GOT3 (cell line): Measurements from ENCODE around the gene CHST9.

Source experiments
- DNase-seq: peaks from one replicate; lab custom pipeline; 2025; ENCODE audit warnings: mixed read lengths; lab: John Stamatoyannopoulos, UW

The CHST9 gene

GRCh38 chr18:26864658-26865057 lies 320.4 kb downstream of the CHST9 start:
- no peak for DNase-seq

- no peak for DNase-seq
Observed at GRCh38 chr18:26863921-26864497, 321.1 kb downstream of the CHST9 start.

DNA sequence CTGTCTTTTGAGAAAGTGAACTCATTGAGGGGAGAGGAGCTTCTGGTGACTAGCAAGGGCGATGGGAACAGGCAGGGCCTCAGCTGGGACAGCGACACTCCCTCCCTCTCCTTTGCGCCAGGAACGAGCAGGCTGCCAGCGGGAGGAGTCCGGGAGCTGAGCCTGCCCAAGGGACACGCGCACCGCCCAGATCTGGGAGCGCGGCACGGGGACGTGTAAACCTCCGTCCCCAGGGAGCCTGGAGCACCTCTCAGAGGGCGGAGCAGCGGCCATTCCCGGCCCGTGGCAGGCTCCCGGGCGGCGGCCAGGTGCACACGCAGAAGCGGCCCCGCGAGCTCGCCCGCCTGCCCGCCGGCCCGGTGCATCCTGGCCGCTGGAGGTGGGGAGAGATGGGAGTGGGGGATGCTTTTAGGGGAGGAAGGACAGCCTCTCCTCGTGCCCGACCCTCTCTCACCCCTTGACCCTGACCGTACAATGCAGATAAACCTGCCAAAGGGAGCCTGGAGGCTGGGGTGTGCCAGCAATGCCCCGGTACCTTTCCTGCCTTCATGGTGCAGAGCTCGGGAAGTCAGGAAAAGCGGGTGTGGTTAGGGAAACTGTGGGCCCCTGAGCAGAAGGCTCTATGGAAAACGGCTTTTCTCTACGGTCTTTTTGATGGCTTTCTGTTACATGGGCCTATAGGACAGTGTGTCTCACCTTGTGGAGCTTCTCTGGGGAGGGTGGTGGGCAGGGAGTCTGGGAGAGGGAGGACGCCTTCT lies 321.8 kb downstream of the CHST9 start:
- no peak for DNase-seq

GRCh38 chr18:26862084-26862483 lies 323.0 kb downstream of the CHST9 start:
- DNase-seq: no peak
